NCI-H748 (cell line): Measurements from ENCODE around the gene RPTOR.
A peak's percentile ranks its signal among the peaks of the same experiment; 100 is the strongest.

Experiments
- DNase-seq: peaks from one replicate; lab custom pipeline; 2025; ENCODE audit not compliant: unreplicated experiment; lab: John Stamatoyannopoulos, UW

The RPTOR gene

GRCh38 chr17:80637048-80637781 is 92.6 kb downstream of the RPTOR start:
- DNase-seq, result peak; percentile 82

DNA sequence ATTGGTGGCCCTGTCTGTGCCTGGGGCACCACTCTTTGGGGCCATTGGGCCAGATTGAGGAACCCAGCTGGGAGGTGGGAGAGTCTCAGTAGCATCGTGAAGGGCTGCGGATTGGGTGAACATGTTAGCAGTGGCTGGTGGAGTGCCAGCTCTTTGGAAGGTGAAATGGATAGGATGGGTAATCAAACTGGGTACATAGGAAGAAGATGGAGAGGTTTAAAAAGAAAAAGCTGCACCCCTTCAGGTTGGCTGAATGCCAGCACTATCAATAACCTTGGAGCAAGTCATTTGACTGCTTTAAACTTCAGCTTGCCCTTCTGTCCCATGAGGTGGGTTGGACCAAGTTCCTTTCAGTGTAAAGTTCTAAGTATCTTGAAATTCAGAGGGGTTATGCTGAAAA is 95.0 kb downstream of the RPTOR start:
- DNase-seq, result no peak

- DNase-seq, result peak; percentile 11
These were observed 95.9 kb downstream of the RPTOR start for GRCh38 chr17:80640366-80641084.

DNA sequence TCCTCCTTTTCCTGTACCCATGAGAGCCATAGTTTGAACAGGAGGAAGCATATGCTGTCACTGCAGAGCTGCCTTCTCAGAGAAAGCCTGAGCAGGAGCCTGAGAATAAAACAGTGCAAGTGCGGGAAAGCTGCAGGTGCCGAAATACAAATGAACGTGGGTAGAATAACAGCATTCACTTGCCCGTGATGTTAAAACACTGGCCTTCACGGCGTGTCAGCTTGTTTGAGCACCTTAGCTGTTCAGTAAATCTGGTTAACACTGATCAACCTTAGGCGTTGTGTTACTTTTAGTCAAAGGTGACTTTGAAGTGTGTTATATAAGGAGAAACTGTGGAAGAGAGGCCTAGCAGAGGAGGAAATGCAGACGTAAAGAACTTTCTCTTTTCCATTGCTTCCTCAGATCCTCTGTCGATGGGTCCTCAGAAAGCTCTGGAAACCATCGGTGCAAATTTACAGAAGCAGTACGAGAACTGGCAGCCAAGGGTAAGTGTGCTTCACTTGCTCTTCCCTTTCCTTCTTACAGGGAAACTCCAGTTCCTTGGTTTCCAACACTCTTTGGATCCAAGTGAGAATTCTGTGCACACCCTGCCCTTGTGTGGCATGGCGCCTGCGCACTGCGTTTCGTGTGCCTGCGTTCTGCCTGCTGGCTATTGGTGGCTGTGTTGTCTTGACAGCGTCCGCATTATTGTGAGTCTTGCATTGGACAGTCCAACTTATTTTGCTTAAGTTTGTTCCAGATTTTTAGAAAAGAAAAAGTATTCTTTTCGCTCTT is 98.9 kb downstream of the RPTOR start:
- DNase-seq, result no peak

DNA sequence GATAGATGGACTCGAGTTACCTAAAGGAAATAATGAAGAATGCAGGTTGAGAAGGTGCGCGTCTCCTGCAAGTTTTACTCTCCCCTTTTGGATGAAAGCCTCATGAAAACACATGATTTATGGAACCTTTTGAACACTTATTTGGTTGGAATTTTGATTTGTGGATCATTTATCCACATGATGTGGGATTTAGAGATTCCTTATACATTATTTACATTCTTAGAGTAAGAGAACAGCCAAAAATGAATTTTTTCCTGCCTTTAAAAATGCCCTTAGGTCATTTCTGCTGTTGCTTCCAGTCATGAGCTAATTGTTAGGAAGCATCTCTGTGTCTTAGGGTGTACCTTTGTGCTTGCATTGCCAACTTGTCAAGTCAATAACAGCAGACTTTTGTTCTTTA is 99.9 kb downstream of the RPTOR start:
- no peak for DNase-seq

DNA sequence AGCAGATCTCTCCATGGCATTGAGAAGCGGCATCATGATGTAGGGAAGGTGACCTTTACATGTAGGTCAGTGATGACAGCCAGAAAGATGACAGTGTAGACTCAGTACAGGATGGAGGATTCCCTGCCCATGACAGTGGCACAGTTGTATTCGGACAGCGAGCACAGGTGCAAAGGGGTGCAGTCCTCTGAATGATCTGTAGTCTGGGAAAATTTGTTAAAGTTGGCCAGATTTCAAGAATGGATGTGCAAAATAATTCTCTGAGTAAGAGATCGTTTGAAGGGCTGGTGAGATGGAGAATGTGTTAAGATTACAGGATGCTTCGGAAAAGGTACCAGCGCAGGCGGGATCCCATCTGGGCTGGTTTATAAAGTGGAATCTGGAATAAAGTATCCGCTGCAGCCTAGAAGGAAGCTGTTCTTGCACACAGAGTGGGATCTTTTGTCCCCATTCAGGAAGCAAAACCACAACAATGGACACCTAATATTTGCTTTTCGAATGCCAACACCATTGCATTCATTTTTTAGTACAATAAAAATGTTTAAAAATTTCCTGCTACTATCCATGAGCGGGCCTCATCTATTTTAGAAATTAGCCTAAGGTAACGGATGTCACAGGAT is 101.2 kb downstream of the RPTOR start:
- no peak for DNase-seq

- DNase-seq, result peak; percentile 34
These were observed 101.7 kb downstream of the RPTOR start for GRCh38 chr17:80646328-80646727.

GRCh38 chr17:80647746-80648145 is 103.1 kb downstream of the RPTOR start:
- no peak for DNase-seq

DNA sequence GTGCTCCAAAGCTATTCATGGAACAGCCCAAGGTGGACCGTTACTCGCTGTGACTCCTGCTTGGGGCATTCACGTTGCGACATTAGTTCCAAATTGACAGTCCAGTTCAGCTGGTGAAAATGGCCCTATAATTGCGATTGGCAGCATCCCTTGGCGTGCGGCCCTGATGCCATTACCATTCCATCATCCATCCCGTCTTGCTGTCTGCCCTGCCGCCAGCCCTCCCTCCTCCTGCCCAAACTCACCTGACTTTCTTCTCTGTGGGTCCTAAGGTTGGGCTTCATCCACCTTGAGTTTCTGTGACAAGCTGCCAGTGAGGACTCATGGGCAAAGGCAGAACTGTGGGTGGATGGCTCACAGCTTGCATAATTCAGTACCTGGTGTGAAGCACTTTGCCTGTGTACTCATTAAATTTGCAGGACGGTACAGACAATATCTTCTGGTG is 104.6 kb downstream of the RPTOR start:
- no peak for DNase-seq

DNA sequence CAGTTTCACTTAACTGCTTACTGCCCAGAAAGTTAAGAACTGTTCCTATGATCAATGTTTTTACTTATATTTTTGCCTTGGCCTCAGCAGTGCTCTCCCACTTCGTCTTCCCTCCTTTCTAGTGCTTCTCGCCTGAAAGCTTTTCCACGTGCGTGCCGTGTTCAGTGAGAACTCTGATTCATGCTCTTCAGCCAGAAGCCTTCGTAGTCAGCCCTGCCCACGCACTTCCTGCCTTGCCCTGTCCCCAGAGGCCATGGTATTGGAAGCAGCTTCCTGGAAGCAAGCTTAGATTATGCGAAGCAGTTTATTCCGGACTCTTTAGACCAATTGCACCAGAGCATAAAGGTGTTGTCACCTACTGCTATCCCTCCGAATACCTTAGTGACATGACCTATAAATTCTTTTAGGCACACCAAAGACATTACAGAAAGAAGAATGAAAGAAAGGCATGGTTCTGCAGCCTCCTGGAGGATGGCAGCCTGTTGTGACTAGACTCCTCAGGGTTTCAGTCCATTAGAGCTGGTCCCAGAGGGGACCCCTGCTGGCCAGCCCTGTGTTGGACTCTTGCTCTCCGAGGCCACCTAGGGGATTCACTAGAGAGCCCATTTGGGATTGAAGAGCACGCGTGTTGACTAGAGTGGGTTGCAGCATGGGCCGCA is 105.2 kb downstream of the RPTOR start:
- DNase-seq, result peak; percentile 39

DNA sequence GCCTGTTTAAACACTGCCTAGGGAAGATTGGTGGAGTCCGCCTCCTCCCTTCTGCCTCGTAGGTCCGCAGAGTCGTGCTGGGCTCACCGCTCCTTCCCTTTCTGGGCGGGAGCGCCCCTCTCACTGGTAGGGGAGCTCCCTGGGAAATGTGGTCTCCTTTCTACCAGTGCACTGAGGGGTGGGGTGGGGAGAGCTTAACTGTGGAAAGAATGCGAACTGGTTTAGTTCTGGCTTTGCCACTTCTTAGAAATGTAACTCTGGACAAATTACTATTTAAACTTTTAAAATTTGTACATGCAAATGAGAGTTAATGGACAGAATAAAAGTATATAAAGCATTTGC is 105.7 kb downstream of the RPTOR start:
- no peak for DNase-seq

- no peak for DNase-seq
These were observed 106.3 kb downstream of the RPTOR start for GRCh38 chr17:80650751-80651518.

DNA sequence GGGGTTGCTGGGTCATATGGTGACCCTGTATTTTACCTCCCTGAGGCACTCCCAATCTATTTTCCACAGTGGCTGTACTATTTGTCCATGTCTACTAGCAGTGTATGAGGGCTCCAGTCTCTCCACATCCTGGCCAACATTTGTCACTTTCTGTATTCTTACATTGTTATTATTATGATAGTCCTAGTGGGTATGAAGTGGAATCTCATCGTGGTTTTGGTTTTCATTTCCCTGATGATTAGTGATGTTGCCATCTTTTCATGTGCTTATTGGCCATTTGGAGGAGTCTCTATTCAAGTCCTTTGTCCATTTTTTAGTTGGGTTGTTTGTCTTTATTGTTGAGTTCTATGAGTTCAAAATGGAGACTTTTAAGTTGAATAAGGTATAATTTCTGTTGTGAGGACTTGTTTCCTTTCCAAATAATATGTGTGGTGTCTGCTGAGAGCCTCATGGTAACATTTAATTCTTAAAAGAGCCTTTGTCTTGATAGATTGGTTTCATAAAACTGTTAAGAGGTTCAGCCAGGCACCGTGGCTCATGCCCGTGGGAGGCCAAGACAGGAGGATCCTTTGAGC is 108.2 kb downstream of the RPTOR start:
- DNase-seq, result no peak

- no peak for DNase-seq
These were observed 109.2 kb downstream of the RPTOR start for GRCh38 chr17:80653856-80654255.

- DNase-seq, result no peak
These were observed 111.0 kb downstream of the RPTOR start for GRCh38 chr17:80655608-80656007.

DNA sequence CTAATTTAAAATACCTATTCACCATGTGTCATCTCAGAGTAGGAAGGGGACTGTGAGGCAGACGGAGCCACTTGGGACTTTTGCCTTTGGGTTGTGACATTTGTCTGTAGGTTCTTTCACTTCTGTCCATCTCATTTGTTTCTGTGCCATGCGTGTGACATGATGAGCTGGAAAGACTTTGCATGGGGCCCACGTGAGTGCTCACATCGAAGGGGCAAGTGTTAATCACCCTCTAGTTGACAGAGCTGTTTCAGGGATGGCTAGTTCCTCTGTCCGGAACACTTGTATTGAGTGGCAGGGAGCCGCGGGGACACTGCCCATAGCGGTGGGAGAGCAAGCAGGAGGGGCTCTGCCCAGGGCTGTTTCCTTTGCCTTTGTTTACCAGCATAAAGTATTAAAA is 112.0 kb downstream of the RPTOR start:
- DNase-seq, result peak; percentile 17

GRCh38 chr17:80657561-80657960 is 112.9 kb downstream of the RPTOR start:
- no peak for DNase-seq

GRCh38 chr17:80658821-80659220 is 114.2 kb downstream of the RPTOR start:
- no peak for DNase-seq

- DNase-seq, result no peak
These were observed 115.0 kb downstream of the RPTOR start for GRCh38 chr17:80659651-80660050.
